ENCODE results near the gene NEFH.

DNA sequence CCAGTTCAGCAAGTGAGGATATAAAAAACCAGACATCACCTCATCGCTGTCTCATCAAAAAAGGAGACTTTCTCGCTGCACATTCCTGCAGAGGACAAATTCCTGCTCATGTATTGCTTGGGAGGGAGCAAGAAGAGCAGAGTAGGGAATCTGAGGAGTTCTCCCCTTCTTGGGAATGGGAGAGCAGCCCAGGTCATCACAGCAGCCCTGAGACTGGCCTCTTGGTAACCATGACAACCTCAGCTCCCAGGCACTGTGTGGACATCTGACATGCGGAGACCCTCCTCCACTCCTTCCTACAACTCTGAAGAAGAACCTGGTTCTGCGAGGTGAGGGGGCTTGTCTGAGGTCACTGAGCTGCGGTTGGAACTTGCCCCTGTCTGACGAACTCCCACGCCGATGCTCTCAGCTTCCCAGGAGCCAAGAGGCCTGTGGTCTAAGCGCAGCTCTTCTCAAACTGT, 23.8 kb upstream of the NEFH start:
- TF ChIP-seq CTCF (IDR thresholded peaks at IDR 0.05): no peak
- no peak for TF ChIP-seq POLR2A (IDR thresholded peaks at IDR 0.05)
